Measurements from ENCODE around the gene FGA. TPM values are rescaled to one million over a fixed set of nuclear protein-coding genes. Genes with fewer than 3 reads are reported as not detected.

Gene FGA
- total RNA-seq, 1 donor from 2014 or later = not detected

GRCh38 chr4:154542271-154542879 lies 48.2 kb downstream of the FGA start:
- CTCF ChIA-PET = no interaction called here
- no peak for DNase-seq
- Mint-ChIP-seq H3K27me3 (no peaks in the 10 kb centered on the region), H3K4me3 (no peak overlapping the region), H3K4me1 (no peaks in the 10 kb centered on the region), H3K36me3 (ENCODE audit: low read depth) (peaks cover 80% of the 10 kb centered on the region), H3K27ac (no peak overlapping the region), H3K9me3 (peaks cover 4% of the 10 kb centered on the region)
- intact Hi-C loops (cut with micrococcal nuclease) = no loop called here
- no peak for ATAC-seq (ENCODE audit: low read depth)
- POLR2A ChIA-PET = no interaction called here
- no peak for TF ChIP-seq CTCF (IDR thresholded peaks at IDR 0.05)

Other genes with a start within 250 kb of the FGA start
- 0.02 and 0.13 TPM in 2 replicates for gene DCHS2, start 98.9 kb downstream of the FGA start, total RNA-seq
- gene PLRG1, start 40.3 kb downstream of the FGA start, total RNA-seq = 99.3 and 110 TPM in 2 replicates
- not detected in 2 replicates for gene FGB, start 27.7 kb downstream of the FGA start, total RNA-seq
- gene FGG, start 21.9 kb upstream of the FGA start, total RNA-seq = not detected in 2 replicates
- gene LRAT, start 153.3 kb upstream of the FGA start, total RNA-seq = not detected in 2 replicates
- not detected in 2 replicates for gene RBM46, start 190.5 kb upstream of the FGA start, total RNA-seq

Measured in activated B cell treated with CpG ODN at 0.5 μM for 24 hours (primary cell).